Measurements from ENCODE around the gene TNFSF15.

DNA sequence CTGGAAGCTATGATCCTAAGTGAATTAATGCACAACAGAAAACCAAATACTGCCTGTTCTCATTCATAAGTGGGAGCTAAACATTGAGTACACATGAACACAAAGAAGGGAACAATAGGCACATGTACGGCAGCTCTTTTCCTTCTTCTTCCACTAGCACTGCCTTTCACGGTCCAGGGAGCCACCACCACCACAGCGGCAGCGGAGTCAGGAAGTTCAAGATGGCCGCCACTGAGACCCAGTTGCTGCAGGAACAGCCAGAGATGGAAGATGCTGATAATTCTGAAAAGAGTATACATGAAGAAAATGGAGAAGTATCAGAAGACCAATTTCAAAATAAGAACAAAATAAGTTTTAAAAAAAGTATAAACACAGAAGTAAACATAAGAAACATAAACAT is 39.5 kb upstream of the TNFSF15 start:
- TF ChIP-seq POLR2AphosphoS5 (IDR thresholded peaks at IDR 0.05) (no peak), POLR2A (IDR thresholded peaks at IDR 0.05; ENCODE audit: low read depth) (no peak), EP300 (IDR thresholded peaks at IDR 0.05) (no peak)
- TF ChIP-seq, protein P1, sequence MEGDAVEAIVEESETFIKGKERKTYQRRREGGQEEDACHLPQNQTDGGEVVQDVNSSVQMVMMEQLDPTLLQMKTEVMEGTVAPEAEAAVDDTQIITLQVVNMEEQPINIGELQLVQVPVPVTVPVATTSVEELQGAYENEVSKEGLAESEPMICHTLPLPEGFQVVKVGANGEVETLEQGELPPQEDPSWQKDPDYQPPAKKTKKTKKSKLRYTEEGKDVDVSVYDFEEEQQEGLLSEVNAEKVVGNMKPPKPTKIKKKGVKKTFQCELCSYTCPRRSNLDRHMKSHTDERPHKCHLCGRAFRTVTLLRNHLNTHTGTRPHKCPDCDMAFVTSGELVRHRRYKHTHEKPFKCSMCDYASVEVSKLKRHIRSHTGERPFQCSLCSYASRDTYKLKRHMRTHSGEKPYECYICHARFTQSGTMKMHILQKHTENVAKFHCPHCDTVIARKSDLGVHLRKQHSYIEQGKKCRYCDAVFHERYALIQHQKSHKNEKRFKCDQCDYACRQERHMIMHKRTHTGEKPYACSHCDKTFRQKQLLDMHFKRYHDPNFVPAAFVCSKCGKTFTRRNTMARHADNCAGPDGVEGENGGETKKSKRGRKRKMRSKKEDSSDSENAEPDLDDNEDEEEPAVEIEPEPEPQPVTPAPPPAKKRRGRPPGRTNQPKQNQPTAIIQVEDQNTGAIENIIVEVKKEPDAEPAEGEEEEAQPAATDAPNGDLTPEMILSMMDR (IDR thresholded peaks at IDR 0.05): no peak
